Neural progenitor cell (in vitro differentiated cells): ENCODE measurements around the gene SLC39A10. TPM values are rescaled to one million over a fixed set of nuclear protein-coding genes. Genes with fewer than 3 reads are reported as not detected.
"Not testable (repeated sequence)": the region's sequence is repeated elsewhere in the genome, so short reads cannot be mapped to it uniquely, and the experiment has no call there.

ENCODE experiments used
- DNase-seq: peaks from one replicate; pipeline ENCODE4 v3.0.0-alpha.2; 2016; ENCODE audit warnings: low spot score
- H2AFZ ChIP-seq: fragments of 200-600 bp; sonication (generic); replicated peaks from 2 replicates; pipeline ENCODE4 v1.6.1; 2016; ENCODE audit warnings: antibody characterized with exemption
- H3F3A ChIP-seq: fragments of 200-600 bp; sonication (generic); 2 replicates; pipeline ENCODE4 v1.6.1; 2016; ENCODE audit warnings: antibody characterized with exemption, low read depth
- H3K27ac ChIP-seq: fragments of 200-600 bp; sonication (generic); 2 replicates; pipeline ENCODE4 v1.5.1; 2016; ENCODE audit warnings: mild to moderate bottlenecking
- H3K27me3 ChIP-seq: fragments of 200-600 bp; sonication (generic); 2 replicates; pipeline ENCODE4 v1.6.1; 2016; ENCODE audit warnings: mild to moderate bottlenecking, moderate library complexity
- H3K36me3 ChIP-seq: fragments of 200-600 bp; sonication (generic); 2 replicates; pipeline ENCODE4 v1.5.1; 2016
- H3K4me1 ChIP-seq: fragments of 200-600 bp; sonication (generic); 2 replicates; pipeline ENCODE4 v1.6.1; 2016; ENCODE audit warnings: mixed run types
- H3K4me2 ChIP-seq: fragments of 200-600 bp; sonication (generic); 2 replicates; pipeline ENCODE4 v1.6.1; 2016
- H3K4me3 ChIP-seq: fragments of 200-600 bp; sonication (generic); 2 replicates; pipeline ENCODE4 v1.5.1; 2016
- H3K79me2 ChIP-seq: fragments of 200-600 bp; sonication (generic); 2 replicates; pipeline ENCODE4 v1.6.1; 2016; ENCODE audit warnings: low read depth
- H3K9ac ChIP-seq: fragments of 200-600 bp; sonication (generic); 2 replicates; pipeline ENCODE4 v1.6.1; 2016
- H3K9me3 ChIP-seq: fragments of 200-600 bp; sonication (generic); 2 replicates; pipeline ENCODE4 v1.5.1; 2016; ENCODE audit warnings: low read depth
- H4K20me1 ChIP-seq: fragments of 200-600 bp; sonication (generic); 2 replicates; pipeline ENCODE4 v1.6.1; 2016; ENCODE audit warnings: low read depth
- H3K27ac Mint-ChIP-seq: 3 replicates; pipeline ENCODE4 v1.8.0; 2021; ENCODE audit warnings: mixed read lengths
- H3K27me3 Mint-ChIP-seq: 2 replicates; pipeline ENCODE4 v1.8.0; 2022; ENCODE audit warnings: low read depth, mild to moderate bottlenecking, inconsistent platforms, moderate library complexity, mixed read lengths; ENCODE audit not compliant: insufficient read depth
- H3K36me3 Mint-ChIP-seq: 3 replicates; pipeline ENCODE4 v1.8.0; 2021; ENCODE audit warnings: mixed read lengths
- H3K4me1 Mint-ChIP-seq: 3 replicates; pipeline ENCODE4 v1.8.0; 2021; ENCODE audit warnings: mixed read lengths
- H3K4me3 Mint-ChIP-seq: 3 replicates; pipeline ENCODE4 v1.8.0; 2021; ENCODE audit warnings: mild to moderate bottlenecking, moderate library complexity, mixed read lengths
- H3K9me3 Mint-ChIP-seq: 3 replicates; pipeline ENCODE4 v1.8.0; 2020; ENCODE audit warnings: mixed read lengths
- EZH2 ChIP-seq: fragments of 200-600 bp; sonication (generic); IDR thresholded peaks from 2 replicates; pipeline ENCODE4 v1.6.1; 2017; ENCODE audit warnings: antibody characterized with exemption, mild to moderate bottlenecking, moderate library complexity
- EZH2phosphoT487 ChIP-seq: fragments of 200-600 bp; sonication (generic); IDR thresholded peaks from 2 replicates; pipeline ENCODE4 v1.6.1; 2017; ENCODE audit warnings: antibody characterized with exemption
- total RNA-seq: library from RNA; depleted of rRNA; stranded (reverse); fragments of >200 nt; gene quantifications from 2 replicates; pipeline ENCODE4 v1.2.3, GENCODE V29; 2015; ENCODE audit warnings: low replicate concordance
- TF ChIP-seq, protein P1 (sequence below): fragments of 200-600 bp; sonication (generic); IDR thresholded peaks from 2 replicates; pipeline ENCODE4 v1.5.1; 2017; ENCODE audit warnings: antibody characterized with exemption, mild to moderate bottlenecking

Gene SLC39A10
- total RNA-seq, 1 donor from 2014 or later = 253 TPM

DNA sequence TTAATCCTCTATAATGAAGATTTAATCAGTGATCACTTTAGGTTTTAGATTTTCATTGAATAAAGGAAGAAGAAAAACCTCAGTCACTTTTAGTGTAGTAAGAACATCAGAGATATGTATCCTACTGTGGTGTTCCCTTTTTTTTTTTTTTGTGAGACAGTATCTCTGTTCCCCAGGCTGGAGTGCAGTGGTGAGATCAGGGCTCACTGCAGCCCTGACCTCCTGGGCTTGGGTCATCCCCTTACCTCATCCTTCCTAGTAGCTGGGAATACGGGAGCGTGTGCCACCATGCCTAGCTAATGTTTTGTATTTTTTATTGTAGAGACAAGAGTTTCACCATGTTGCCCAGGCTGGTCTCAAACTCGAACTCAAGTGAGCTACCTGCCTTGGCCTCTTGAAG is 5.1 kb downstream of the SLC39A10 start:
- no peak overlapping the region for H3K4me3 Mint-ChIP-seq

DNA sequence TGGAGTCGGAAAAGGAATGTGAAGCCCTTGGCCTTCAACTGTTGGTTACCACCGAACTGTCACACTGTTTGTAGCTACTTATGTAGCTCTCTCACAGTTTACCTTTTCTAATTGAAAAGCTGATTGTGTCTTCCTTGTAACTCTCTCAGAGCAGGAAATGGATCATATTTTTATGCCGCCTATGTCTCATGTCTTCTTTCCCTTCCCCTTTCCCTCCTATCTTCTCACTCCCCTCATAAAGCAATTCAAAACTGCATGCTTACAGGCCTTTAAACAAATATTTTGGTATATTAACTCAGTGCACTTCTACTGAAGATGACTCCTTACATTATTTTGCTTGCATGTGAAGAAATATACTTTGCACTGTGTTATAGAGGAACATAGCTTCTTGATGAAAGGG is 6.0 kb downstream of the SLC39A10 start:
- H3K36me3 ChIP-seq = no peaks in the 10 kb centered on the region
- H4K20me1 ChIP-seq = peaks cover 85% of the 10 kb centered on the region
- no peak for DNase-seq
- H3K79me2 ChIP-seq = peaks cover 100% of the 10 kb centered on the region
- H3K4me1 ChIP-seq = peaks cover 40% of the 10 kb centered on the region
- no peak overlapping the region for H3K4me3 Mint-ChIP-seq
- H3K27ac ChIP-seq = no peak overlapping the region
- H3K27me3 ChIP-seq = no peaks in the 10 kb centered on the region
- no peaks in the 10 kb centered on the region for H3K9me3 ChIP-seq
- H3K9me3 Mint-ChIP-seq = no peaks in the 10 kb centered on the region
- H3K9ac ChIP-seq = no peak overlapping the region
- H3K27me3 Mint-ChIP-seq = no peaks in the 10 kb centered on the region
- peaks cover 34% of the 10 kb centered on the region for H3K4me1 Mint-ChIP-seq
- no peak overlapping the region for H3K27ac Mint-ChIP-seq
- no peak overlapping the region for H3K4me3 ChIP-seq
- no peak overlapping the region for H3K4me2 ChIP-seq
- TF ChIP-seq EZH2phosphoT487 = no peak
- TF ChIP-seq, protein P1, sequence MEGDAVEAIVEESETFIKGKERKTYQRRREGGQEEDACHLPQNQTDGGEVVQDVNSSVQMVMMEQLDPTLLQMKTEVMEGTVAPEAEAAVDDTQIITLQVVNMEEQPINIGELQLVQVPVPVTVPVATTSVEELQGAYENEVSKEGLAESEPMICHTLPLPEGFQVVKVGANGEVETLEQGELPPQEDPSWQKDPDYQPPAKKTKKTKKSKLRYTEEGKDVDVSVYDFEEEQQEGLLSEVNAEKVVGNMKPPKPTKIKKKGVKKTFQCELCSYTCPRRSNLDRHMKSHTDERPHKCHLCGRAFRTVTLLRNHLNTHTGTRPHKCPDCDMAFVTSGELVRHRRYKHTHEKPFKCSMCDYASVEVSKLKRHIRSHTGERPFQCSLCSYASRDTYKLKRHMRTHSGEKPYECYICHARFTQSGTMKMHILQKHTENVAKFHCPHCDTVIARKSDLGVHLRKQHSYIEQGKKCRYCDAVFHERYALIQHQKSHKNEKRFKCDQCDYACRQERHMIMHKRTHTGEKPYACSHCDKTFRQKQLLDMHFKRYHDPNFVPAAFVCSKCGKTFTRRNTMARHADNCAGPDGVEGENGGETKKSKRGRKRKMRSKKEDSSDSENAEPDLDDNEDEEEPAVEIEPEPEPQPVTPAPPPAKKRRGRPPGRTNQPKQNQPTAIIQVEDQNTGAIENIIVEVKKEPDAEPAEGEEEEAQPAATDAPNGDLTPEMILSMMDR = no peak
- no peak for TF ChIP-seq EZH2
- H3K36me3 Mint-ChIP-seq = no peaks in the 10 kb centered on the region
- no peak overlapping the region for H2AFZ ChIP-seq
- peaks cover 7% of the 10 kb centered on the region for H3F3A ChIP-seq

More for the DNA sequence above, 5.1 kb downstream of the SLC39A10 start:
- Histone ChIP-seq H2AFZ (no peak overlapping the region), H3K36me3 (no peaks in the 10 kb centered on the region), H3F3A (peaks cover 7% of the 10 kb centered on the region), H3K27ac (no peak overlapping the region), H3K4me1 (peaks cover 35% of the 10 kb centered on the region), H3K9ac (no peak overlapping the region), H3K27me3 (no peaks in the 10 kb centered on the region), H3K79me2 (peaks cover 100% of the 10 kb centered on the region), H3K4me3 (no peak overlapping the region), H4K20me1 (peaks cover 77% of the 10 kb centered on the region), H3K4me2 (no peak overlapping the region), H3K9me3 (no peaks in the 10 kb centered on the region)
- no peak for DNase-seq
- Mint-ChIP-seq H3K9me3 (no peaks in the 10 kb centered on the region), H3K4me1 (peaks cover 31% of the 10 kb centered on the region), H3K27ac (no peak overlapping the region), H3K27me3 (no peaks in the 10 kb centered on the region), H3K36me3 (peaks cover under 1% of the 10 kb centered on the region)
- TF ChIP-seq EZH2phosphoT487 (no peak), EZH2 (no peak)
- TF ChIP-seq, protein P1 = no peak

DNA sequence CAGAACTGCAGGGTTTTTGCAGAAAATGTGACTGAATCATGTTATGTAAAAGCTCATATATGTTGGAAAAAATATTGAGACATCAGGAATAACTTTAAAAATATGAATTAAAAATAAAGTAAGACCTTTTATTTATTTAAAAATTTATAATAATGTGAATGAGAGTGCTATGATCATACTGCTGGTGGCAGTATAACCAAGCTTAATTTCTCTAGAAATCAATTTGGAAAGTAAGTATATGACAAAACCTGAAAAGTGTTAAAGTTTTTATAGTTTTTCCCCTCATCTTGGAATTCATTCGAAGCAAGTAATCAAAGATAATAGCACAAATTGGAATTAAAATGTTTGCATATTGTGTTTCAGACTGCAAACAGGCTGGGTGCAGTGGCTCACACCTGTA is 7.5 kb downstream of the SLC39A10 start:
- Histone ChIP-seq H3K4me1 (peaks cover 28% of the 10 kb centered on the region), H3K79me2 (peaks cover 100% of the 10 kb centered on the region), H2AFZ (no peak overlapping the region), H3K36me3 (no peaks in the 10 kb centered on the region), H3K4me3 (no peak overlapping the region), H3K27me3 (no peaks in the 10 kb centered on the region), H3K9me3 (no peaks in the 10 kb centered on the region), H3K4me2 (no peak overlapping the region), H4K20me1 (peaks cover 77% of the 10 kb centered on the region), H3K27ac (no peak overlapping the region), H3K9ac (no peak overlapping the region), H3F3A (peaks cover 1% of the 10 kb centered on the region)
- no peak for DNase-seq
- no peaks in the 10 kb centered on the region for H3K27me3 Mint-ChIP-seq
- peaks cover 19% of the 10 kb centered on the region for H3K4me1 Mint-ChIP-seq
- no peak overlapping the region for H3K4me3 Mint-ChIP-seq
- no peaks in the 10 kb centered on the region for H3K36me3 Mint-ChIP-seq
- no peak overlapping the region for H3K27ac Mint-ChIP-seq
- H3K9me3 Mint-ChIP-seq = no peaks in the 10 kb centered on the region
- TF ChIP-seq EZH2 = no peak
- TF ChIP-seq, protein P1 = no peak
- no peak for TF ChIP-seq EZH2phosphoT487

- Histone ChIP-seq H3K4me1 (peaks cover 23% of the 10 kb centered on the region), H4K20me1 (peaks cover 71% of the 10 kb centered on the region), H3K79me2 (peaks cover 100% of the 10 kb centered on the region)
- not testable (repeated sequence) for H3K36me3 Mint-ChIP-seq, H3K27ac Mint-ChIP-seq, DNase-seq, H3K27me3 ChIP-seq, H3K27me3 Mint-ChIP-seq, H3K27ac ChIP-seq, H2AFZ ChIP-seq, H3K9me3 ChIP-seq, H3K4me3 Mint-ChIP-seq, H3K36me3 ChIP-seq, H3K9me3 Mint-ChIP-seq, H3F3A ChIP-seq, H3K4me2 ChIP-seq, H3K9ac ChIP-seq, H3K4me3 ChIP-seq
- peaks cover 14% of the 10 kb centered on the region for H3K4me1 Mint-ChIP-seq
Observed at GRCh38 chr2:195665153-195665552, 8.1 kb downstream of the SLC39A10 start.
